Testis (tissue), 3 donors: ENCODE data around the gene SUPT20HL2. TPM values are rescaled to one million over a fixed set of nuclear protein-coding genes. Genes with fewer than 3 reads are reported as not detected.

Source experiments
- DNase-seq: peaks from one replicate; pipeline ENCODE4 v3.0.0-alpha.2; 2019
- H3K27ac ChIP-seq, 2 donors: fragments of 200-600 bp; sonication (generic); one replicate each; pipeline ENCODE4 v1.5.1; 2019
- H3K27me3 ChIP-seq: fragments of 200-600 bp; sonication (generic); one replicate; pipeline ENCODE4 v1.5.1; 2019
- H3K36me3 ChIP-seq: fragments of 200-600 bp; sonication (generic); one replicate; pipeline ENCODE4 v1.5.1; 2017; ENCODE audit warnings: low read depth; ENCODE audit errors: missing control alignments
- H3K4me1 ChIP-seq: fragments of 200-600 bp; sonication (generic); one replicate; pipeline ENCODE4 v1.5.1; 2019
- H3K4me3 ChIP-seq, 2 donors: fragments of 200-600 bp; sonication (generic); one replicate each; pipeline ENCODE4 v1.5.1; 2017 to 2019
- H3K9me3 ChIP-seq: fragments of 200-600 bp; sonication (generic); one replicate; pipeline ENCODE4 v1.5.1; 2017
- POLR2A ChIP-seq: fragments of 450-650 bp; IDR thresholded peaks from one replicate; pipeline ENCODE4 v1.6.1; 2017; ENCODE audit warnings: antibody characterized with exemption, mild to moderate bottlenecking, moderate library complexity
- WGBS, 2 donors: methylation state at CpG; one replicate each; pipeline ENCODE4 v1.1.5; 2018; 5-methylcytosine and 5-hydroxymethylcytosine counted together
- intact Hi-C: fragments of 100-400 bp; cut with DNase I; formaldehyde crosslinking; loops from one replicate; pipeline ENCODE4 v1.15.1; 2023; ENCODE audit warnings: low total_unique reads
- polyA plus RNA-seq: library from polyadenylated mRNA; stranded (reverse); fragments of 350-450 nt; fragmentation: Illumina TruSeq; extraction: RNeasy Lipid Tissue Mini Kit (QIAGEN cat#74804); gene quantifications from one replicate; pipeline ENCODE4 v1.2.3, GENCODE V29; 2014; ENCODE audit warnings: low read depth, low replicate concordance; ENCODE audit not compliant: insufficient read depth
- total RNA-seq, 2 donors: library from RNA; depleted of rRNA; stranded (reverse); fragments of >200 nt; gene quantifications; one replicate each; pipeline ENCODE4 v1.2.3, GENCODE V29; 2016
- TF ChIP-seq, protein P1 (sequence below), 3 experiments: fragments of 450-650 bp in 2 of 3; fragments of 200-600 bp in 1 of 3; sonication (generic) in 1 of 3; IDR thresholded peaks; one replicate each; pipeline ENCODE4 v1.5.1; 2016 to 2019; ENCODE audit warnings: antibody characterized with exemption in 3 of 3, mild to moderate bottlenecking in 2 of 3, moderate library complexity in 1 of 3

Gene SUPT20HL2
- total and polyA plus RNA-seq, 3 donors from 2014 or later = 2.0 to 17.1 (median 17.0) TPM

DNA sequence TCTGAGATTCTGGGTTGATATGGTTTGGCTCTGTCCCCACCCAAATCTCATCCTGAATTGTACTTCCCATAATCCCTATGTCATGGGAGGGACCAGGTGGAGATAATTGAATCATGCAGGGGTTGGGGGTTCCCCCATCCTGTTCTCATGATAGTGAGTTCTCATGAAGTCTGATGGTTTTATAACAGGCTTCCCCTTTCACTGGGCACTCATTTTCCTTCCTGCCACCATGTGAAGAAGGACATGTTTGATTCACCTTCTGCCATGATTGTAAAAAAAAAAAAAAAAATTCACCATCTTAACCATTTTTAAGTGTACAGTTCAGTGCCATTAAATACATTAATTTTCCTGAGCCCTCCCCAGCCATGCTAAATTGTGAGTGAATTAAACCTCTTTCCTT, 42.6 kb downstream of the SUPT20HL2 start:
- no peaks in the 10 kb centered on the region for H3K27me3 ChIP-seq
- DNase-seq = no peak
- no peaks in the 10 kb centered on the region for H3K9me3 ChIP-seq
- no peak overlapping the region for H3K4me3 ChIP-seq
- no peak for TF ChIP-seq POLR2A
- TF ChIP-seq, protein P1, sequence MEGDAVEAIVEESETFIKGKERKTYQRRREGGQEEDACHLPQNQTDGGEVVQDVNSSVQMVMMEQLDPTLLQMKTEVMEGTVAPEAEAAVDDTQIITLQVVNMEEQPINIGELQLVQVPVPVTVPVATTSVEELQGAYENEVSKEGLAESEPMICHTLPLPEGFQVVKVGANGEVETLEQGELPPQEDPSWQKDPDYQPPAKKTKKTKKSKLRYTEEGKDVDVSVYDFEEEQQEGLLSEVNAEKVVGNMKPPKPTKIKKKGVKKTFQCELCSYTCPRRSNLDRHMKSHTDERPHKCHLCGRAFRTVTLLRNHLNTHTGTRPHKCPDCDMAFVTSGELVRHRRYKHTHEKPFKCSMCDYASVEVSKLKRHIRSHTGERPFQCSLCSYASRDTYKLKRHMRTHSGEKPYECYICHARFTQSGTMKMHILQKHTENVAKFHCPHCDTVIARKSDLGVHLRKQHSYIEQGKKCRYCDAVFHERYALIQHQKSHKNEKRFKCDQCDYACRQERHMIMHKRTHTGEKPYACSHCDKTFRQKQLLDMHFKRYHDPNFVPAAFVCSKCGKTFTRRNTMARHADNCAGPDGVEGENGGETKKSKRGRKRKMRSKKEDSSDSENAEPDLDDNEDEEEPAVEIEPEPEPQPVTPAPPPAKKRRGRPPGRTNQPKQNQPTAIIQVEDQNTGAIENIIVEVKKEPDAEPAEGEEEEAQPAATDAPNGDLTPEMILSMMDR (IDR thresholded peaks at IDR 0.05) = no peak
- intact Hi-C loops = no loop called here
- H3K36me3 ChIP-seq = no peaks in the 10 kb centered on the region
- no peak overlapping the region for H3K27ac ChIP-seq
- H3K4me1 ChIP-seq = no peaks in the 10 kb centered on the region

DNA sequence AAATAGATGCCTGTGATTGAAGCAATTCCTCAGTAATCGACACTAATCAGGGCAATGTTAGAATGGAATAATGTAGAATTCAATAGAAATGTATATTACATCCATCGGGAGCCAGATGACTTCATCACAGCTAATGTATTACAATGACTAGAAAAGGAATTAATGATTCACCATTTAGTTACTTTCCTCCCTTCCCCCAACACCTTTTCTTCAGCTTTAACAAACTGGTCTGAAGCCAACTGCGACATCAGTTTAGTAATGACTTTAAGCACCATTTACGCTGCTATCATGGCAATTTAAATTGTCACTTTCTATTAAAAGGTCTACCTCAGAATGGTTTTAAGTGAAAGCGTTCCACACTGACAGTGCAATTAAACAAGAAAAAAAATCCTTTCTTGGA, 45.1 kb downstream of the SUPT20HL2 start:
- intact Hi-C loops = no loop called here
- H3K4me1 ChIP-seq = no peaks in the 10 kb centered on the region
- no peaks in the 10 kb centered on the region for H3K9me3 ChIP-seq
- no peaks in the 10 kb centered on the region for H3K27me3 ChIP-seq
- H3K27ac ChIP-seq = no peak overlapping the region
- DNase-seq = no peak
- no peaks in the 10 kb centered on the region for H3K36me3 ChIP-seq
- TF ChIP-seq, protein P1 (IDR thresholded peaks at IDR 0.05) = no peak
- no peak for TF ChIP-seq POLR2A
- H3K4me3 ChIP-seq = no peak overlapping the region
- WGBS, 2 donors = 92 to 95% methylated on average over 5 of the region's 5 CpGs

DNA sequence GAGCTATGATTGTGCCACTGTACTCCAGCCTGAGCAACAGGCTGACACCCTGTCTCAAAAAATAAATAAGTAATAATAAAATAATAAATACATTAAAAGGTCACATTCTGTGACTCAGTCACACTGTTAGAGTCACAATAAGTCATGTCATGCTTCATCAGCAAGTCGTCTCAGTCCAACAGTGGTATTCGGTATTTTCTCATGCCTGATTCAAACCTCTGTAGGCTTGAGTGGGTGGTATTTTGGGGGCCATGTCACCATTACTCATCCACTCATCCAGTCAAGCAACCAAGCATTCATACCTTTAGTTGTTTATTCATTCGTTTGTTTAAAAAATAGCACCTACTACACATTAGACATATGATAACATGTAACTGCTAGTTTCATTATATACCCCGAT, 46.9 kb downstream of the SUPT20HL2 start:
- no peaks in the 10 kb centered on the region for H3K27me3 ChIP-seq
- no peak for DNase-seq
- TF ChIP-seq, protein P1 (IDR thresholded peaks at IDR 0.05) = no peak
- no peak for TF ChIP-seq POLR2A
- no peaks in the 10 kb centered on the region for H3K4me1 ChIP-seq
- 84 to 98% methylated on average over 4 of the region's 4 CpGs for WGBS, 2 donors
- H3K36me3 ChIP-seq = no peaks in the 10 kb centered on the region
- intact Hi-C loops = no loop called here
- no peak overlapping the region for H3K27ac ChIP-seq
- no peaks in the 10 kb centered on the region for H3K9me3 ChIP-seq
- H3K4me3 ChIP-seq = no peak overlapping the region

DNA sequence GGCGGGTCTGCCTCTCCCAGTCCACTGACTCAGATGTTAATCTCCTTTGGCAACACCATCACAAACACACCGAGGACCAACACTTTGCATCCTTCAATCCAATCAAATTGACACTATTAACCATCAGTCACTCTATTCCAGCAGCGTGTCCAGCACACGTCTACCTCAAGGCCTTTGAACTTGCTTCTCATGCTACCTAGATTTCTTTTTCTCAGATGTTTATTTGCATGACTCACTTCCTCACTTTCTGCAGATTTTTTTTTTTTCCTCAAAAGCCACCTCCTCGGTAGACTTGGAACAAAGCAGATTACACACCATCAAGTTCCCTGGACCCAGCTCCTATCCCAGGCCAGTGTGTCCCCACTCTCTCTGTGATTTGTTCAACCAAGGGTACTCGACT, 49.5 kb downstream of the SUPT20HL2 start:
- Histone ChIP-seq H3K27me3 (no peaks in the 10 kb centered on the region), H3K27ac (no peak overlapping the region), H3K9me3 (no peaks in the 10 kb centered on the region), H3K36me3 (no peaks in the 10 kb centered on the region), H3K4me3 (no peak overlapping the region), H3K4me1 (no peaks in the 10 kb centered on the region)
- WGBS, 2 donors = 81 to 90% methylated on average over 6 of the region's 6 CpGs
- intact Hi-C loops = no loop called here
- no peak for DNase-seq
- TF ChIP-seq, protein P1 (IDR thresholded peaks at IDR 0.05) = no peak
- TF ChIP-seq POLR2A = no peak

DNA sequence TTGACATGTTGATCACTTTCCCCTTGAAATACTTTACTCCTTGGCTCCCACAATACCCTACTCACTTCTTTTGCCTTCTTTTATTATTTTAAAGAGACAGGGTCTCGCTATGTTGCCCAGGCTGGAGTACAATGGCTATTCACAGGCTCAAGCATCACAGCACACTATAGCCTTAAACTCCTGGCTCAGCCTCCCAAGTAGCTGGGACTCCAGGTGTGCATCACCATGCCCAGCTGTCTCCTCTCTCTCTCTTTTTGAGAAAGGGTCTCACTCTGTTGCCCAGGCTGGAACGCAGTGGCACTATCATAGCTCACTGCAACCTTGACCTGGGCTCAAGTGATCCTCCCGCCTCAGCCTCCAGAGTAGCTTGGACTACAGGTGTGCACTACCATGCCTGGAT, 51.6 kb downstream of the SUPT20HL2 start:
- H3K27ac ChIP-seq = no peak overlapping the region
- WGBS, 2 donors = 90 to 100% methylated on average over 1 to 3 of the region's 3 CpGs
- intact Hi-C loops = no loop called here
- no peaks in the 10 kb centered on the region for H3K27me3 ChIP-seq
- no peak overlapping the region for H3K4me3 ChIP-seq
- TF ChIP-seq, protein P1 (IDR thresholded peaks at IDR 0.05) = no peak
- TF ChIP-seq POLR2A = no peak
- H3K9me3 ChIP-seq = no peaks in the 10 kb centered on the region
- no peaks in the 10 kb centered on the region for H3K4me1 ChIP-seq
- DNase-seq = no peak
- H3K36me3 ChIP-seq = no peaks in the 10 kb centered on the region
